Breast epithelium (tissue), 3 donors: ENCODE data around the gene KRT24.

Experiments used
- POLR2A ChIP-seq: fragments of 450-650 bp; IDR thresholded peaks from one replicate; pipeline ENCODE4 v1.6.1; 2016; ENCODE audit warnings: antibody characterized with exemption, mild to moderate bottlenecking, moderate library complexity
- POLR2AphosphoS5 ChIP-seq, 3 donors: sonication (generic); formaldehyde crosslinking; IDR thresholded peaks; one replicate each; pipeline ENCODE4 v1.6.1; 2017; ENCODE audit warnings: antibody characterized with exemption in 3 of 3
- TF ChIP-seq, protein P1 (sequence below), 3 donors: fragments of 450-650 bp; IDR thresholded peaks; one replicate each; pipeline ENCODE4 v1.5.1; 2016 to 2017; ENCODE audit warnings: antibody characterized with exemption in 3 of 3, mild to moderate bottlenecking in 3 of 3, moderate library complexity in 3 of 3

DNA sequence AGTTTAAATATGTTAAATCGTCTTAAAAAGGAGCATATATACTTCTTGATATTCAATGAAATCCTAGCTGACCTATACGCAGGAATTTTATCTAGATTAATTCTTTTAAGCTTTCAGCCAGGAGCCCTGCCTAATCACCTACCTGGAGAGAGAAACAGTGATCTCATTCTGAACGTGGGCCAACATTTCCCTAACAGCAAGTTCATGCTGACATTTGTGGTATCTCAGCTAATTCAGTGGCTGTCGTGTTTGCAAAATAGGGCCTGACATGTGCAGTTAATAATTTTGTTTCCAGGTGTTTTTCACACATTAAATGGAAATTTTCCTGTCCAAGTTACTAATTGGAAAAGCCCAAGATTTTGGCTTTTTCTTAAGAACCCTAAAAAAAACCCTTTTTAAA lies 17.4 kb downstream of the KRT24 start:
- TF ChIP-seq, protein P1, sequence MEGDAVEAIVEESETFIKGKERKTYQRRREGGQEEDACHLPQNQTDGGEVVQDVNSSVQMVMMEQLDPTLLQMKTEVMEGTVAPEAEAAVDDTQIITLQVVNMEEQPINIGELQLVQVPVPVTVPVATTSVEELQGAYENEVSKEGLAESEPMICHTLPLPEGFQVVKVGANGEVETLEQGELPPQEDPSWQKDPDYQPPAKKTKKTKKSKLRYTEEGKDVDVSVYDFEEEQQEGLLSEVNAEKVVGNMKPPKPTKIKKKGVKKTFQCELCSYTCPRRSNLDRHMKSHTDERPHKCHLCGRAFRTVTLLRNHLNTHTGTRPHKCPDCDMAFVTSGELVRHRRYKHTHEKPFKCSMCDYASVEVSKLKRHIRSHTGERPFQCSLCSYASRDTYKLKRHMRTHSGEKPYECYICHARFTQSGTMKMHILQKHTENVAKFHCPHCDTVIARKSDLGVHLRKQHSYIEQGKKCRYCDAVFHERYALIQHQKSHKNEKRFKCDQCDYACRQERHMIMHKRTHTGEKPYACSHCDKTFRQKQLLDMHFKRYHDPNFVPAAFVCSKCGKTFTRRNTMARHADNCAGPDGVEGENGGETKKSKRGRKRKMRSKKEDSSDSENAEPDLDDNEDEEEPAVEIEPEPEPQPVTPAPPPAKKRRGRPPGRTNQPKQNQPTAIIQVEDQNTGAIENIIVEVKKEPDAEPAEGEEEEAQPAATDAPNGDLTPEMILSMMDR (IDR thresholded peaks at IDR 0.05): no peak
- no peak for TF ChIP-seq POLR2AphosphoS5 (IDR thresholded peaks at IDR 0.05)
- TF ChIP-seq POLR2A: no peak
